GM18498 (cell line): Measurements from ENCODE around the gene PPFIBP1.
"Not testable (repeated sequence)": the region's sequence is repeated elsewhere in the genome, so short reads cannot be mapped to it uniquely, and the experiment has no call there.

Experiments used
- ATAC-seq: cut with Tn5 transposase; IDR thresholded peaks from one replicate; pipeline ENCODE4 v1.9.1; 2021; ENCODE audit warnings: mild to moderate bottlenecking, moderate library complexity; ENCODE audit not compliant: unreplicated experiment

The PPFIBP1 gene

GRCh38 chr12:27561535-27562350 is 37.7 kb downstream of the PPFIBP1 start:
- ATAC-seq: no peak

- no peak for ATAC-seq
Observed at GRCh38 chr12:27564612-27565213, 40.7 kb downstream of the PPFIBP1 start.

GRCh38 chr12:27566159-27566558 is 42.2 kb downstream of the PPFIBP1 start:
- no peak for ATAC-seq

- no peak for ATAC-seq
Observed at GRCh38 chr12:27566626-27567025, 42.6 kb downstream of the PPFIBP1 start.

- ATAC-seq: no peak
Observed at GRCh38 chr12:27571463-27571862, 47.5 kb downstream of the PPFIBP1 start.

GRCh38 chr12:27572486-27573255 is 48.7 kb downstream of the PPFIBP1 start:
- ATAC-seq: no peak

- no peak for ATAC-seq
Observed at GRCh38 chr12:27573972-27574371, 50.0 kb downstream of the PPFIBP1 start.

DNA sequence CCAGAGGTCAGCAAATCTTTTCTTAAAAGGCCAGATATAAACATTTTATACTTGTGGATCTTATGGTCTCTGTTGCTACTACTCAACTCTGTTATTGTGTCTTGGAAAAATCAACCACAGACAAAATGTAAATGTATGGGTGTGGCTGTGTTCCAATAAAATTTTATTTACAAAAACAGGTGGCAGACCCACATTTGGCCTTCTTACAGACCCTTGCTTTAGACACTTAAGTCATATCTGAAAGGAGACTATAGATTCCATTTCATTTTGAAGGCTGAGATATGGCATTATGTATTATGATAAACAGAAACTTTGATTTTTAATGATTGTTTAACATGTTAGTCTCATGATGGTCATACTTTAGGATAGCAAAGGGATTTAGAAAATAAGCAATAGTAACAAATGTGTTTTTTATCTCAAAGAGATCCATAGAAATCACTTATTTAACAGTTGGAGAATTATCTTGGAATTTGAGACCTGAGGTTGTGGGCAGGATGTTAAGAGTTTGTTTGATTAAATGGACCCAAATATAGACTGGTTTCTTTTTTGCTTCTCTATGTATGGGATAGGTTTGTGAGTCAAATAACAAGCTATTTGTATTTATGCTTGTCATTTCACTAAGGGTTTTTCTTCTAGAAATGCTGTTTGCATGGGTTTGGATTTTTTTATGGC is 51.2 kb downstream of the PPFIBP1 start:
- ATAC-seq: no peak

GRCh38 chr12:27575762-27576118 is 51.7 kb downstream of the PPFIBP1 start:
- no peak for ATAC-seq

DNA sequence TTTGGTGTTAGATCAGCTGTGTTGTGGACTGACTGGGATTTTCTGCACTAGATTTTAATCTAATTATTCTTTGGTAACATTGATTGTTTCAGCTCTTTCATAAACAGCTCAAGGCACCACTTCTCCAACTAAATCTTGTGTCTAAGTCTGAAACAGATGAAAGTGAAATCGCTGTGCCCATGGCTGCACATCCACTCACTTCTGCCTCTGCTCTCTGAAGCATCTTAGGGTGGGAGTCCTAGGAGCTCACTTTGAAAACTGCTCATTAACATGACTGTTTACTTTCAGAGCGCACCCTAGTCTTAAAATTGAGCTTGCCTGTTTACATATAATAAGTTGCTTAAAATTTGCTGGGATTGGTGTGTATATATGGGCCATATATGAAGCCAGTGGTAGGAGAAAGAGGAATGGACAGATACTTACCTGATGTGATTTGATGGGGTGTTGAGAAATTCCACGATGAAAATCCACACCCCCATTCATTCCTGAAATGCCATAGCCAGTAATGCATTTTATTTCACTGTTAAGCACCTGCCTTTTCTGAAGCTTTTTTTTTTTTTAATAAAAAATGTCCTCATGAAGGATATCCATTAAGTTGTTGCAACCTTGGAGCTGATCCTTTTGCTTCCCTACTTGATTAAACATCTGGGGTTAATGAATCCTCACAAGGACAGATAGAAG is 52.8 kb downstream of the PPFIBP1 start:
- no peak for ATAC-seq

DNA sequence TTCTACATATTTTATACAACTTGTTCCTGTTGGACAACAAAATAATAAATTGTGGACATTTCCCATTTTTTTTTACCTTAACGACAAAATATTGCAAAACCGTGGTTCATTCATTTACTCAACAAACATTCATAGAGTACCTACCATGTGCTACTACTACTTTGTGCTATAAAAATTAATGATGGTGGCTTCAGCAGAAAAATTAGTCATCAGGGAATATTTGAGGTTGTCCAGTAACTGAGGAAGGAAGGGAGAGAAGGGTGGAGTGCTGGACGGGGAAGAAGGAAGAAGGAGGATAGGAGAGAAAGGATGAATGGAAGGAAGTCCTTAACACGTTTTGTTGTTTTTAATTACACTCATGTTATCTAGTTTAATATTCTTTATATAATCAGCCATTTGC is 53.7 kb downstream of the PPFIBP1 start:
- no peak for ATAC-seq

DNA sequence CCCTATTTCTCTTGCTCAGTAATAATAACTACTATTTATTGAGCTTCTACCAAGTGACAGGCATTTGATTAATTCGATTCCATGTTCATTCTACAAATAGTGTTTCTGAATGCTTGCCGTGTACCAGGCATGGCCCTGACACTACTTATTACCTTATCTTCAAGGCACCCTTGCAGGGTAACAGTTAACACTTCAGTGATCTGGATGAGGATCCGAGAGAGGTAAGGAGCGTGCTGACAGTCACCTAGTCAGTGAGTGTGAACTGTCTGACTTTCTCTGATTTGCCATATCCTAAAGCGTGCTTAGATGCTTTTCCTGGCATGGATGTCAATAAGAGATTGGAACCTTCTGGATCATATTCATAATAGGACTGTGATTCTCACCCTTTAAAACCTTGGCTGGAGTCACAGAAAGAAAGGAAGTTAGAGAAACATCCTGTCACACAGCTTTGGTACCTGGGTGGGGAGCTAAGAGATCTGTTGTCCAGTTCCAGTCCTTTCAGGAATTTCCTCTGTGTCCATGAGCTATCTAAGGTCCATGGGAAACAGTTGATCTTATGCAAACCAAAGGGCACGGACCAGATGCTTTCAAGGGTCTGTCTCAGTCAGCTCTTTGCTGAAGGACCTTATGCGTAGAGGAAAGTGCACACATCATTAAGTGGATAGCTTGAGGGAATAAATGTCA is 54.8 kb downstream of the PPFIBP1 start:
- ATAC-seq: no peak

- no peak for ATAC-seq
Observed at GRCh38 chr12:27580561-27581330, 56.7 kb downstream of the PPFIBP1 start.

GRCh38 chr12:27581331-27581671 is 57.3 kb downstream of the PPFIBP1 start:
- ATAC-seq: not testable (repeated sequence)

- not testable (repeated sequence) for ATAC-seq
Observed at GRCh38 chr12:27581833-27582232, 57.8 kb downstream of the PPFIBP1 start.

DNA sequence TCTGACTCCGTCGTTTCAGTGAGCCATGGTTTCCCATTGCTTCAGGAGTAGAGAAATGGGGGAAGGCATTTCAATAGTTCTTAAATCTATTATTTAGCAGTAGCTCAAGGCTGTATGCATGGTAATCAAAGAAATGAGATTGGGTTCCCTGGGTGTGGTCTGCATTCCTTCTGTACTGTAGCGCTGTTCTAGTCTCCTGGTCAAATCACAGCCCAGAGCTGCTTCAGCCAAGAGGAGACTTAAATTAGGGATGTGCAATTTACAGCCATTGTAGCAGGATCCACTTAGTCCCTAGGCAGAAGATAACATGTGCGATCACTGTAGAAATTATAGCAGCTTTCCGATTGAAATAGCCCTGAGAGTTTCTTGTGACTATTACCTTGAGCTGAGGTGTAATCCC is 58.4 kb downstream of the PPFIBP1 start:
- ATAC-seq: not testable (repeated sequence)

- ATAC-seq: no peak
Observed at GRCh38 chr12:27583057-27583797, 59.2 kb downstream of the PPFIBP1 start.

DNA sequence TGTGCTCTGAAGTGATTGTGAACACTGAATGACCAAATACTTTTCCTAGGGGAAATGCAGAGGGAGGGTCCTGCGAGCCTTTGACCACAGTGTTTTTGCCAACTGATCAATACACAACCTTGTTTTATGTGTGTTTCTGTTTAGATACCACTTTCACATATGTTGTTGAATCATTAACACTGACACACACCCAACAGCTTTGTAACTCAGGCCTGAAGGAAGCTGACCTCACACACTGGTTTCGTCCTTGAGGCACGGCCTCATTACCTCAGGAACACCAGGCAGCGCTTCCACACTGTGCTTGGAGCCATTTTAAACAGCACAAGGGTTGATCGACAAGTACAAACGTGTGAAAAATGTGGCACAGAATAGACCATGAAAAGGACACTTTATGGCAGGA is 60.0 kb downstream of the PPFIBP1 start:
- no peak for ATAC-seq

DNA sequence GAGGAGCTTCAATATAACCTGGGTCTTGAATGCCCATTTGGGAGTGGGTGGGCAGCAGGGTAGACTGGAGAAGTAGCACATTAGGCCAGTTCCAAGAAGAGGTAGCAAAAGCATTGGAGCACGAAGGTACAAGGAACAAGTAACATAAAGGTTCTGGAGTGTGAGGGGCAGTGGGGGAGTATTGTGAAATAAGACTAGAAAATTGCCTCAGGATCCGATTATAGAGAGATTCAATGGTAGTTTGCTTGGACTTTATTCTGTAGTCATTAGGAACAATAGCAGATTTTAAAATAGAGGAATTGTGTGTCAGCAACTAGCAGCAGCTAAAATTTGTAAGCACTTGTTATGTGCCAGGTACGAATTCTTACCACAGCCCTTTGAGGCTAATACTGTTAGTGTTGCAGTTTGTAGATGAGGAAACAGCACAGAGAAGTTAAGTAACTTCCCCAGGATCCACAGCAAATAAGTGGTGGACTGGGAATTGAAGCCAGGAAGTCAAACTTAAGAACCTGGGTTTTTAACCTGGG is 61.8 kb downstream of the PPFIBP1 start:
- no peak for ATAC-seq
